Testis (tissue), 2 donors: ENCODE measurements around the gene IL34.

Experiments
- POLR2A ChIP-seq: fragments of 450-650 bp; IDR thresholded peaks from one replicate; pipeline ENCODE4 v1.6.1; 2017; ENCODE audit warnings: antibody characterized with exemption, mild to moderate bottlenecking, moderate library complexity
- TF ChIP-seq, protein P1 (sequence below), 3 experiments: fragments of 450-650 bp in 2 of 3; fragments of 200-600 bp in 1 of 3; sonication (generic) in 1 of 3; IDR thresholded peaks; one replicate each; pipeline ENCODE4 v1.5.1; 2016 to 2019; ENCODE audit warnings: antibody characterized with exemption in 3 of 3, mild to moderate bottlenecking in 2 of 3, moderate library complexity in 1 of 3

DNA sequence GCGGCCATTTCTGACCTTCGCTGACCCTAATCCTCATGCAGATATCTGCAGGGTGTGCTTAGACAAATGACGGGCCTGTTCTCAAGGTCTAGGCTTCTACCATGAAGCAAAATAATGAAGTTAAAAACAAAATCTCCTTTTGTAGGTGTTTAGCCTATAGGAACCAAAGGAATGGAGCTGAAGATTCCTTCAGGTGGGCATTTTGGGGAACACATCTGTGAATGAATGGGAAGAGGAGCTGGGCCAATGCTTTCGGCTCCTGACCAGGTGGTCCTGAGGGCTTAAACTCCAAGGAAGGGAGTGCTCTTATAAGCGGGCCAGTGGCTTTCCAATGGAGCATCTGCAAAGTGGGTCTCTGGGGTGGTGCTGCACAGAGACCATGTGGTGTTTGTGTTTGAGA is 14.1 kb upstream of the IL34 start:
- TF ChIP-seq, protein P1, sequence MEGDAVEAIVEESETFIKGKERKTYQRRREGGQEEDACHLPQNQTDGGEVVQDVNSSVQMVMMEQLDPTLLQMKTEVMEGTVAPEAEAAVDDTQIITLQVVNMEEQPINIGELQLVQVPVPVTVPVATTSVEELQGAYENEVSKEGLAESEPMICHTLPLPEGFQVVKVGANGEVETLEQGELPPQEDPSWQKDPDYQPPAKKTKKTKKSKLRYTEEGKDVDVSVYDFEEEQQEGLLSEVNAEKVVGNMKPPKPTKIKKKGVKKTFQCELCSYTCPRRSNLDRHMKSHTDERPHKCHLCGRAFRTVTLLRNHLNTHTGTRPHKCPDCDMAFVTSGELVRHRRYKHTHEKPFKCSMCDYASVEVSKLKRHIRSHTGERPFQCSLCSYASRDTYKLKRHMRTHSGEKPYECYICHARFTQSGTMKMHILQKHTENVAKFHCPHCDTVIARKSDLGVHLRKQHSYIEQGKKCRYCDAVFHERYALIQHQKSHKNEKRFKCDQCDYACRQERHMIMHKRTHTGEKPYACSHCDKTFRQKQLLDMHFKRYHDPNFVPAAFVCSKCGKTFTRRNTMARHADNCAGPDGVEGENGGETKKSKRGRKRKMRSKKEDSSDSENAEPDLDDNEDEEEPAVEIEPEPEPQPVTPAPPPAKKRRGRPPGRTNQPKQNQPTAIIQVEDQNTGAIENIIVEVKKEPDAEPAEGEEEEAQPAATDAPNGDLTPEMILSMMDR (IDR thresholded peaks at IDR 0.05): no peak
- no peak for TF ChIP-seq POLR2A
